Stimulated activated naive CD8-positive, alpha-beta T cell treated with anti-CD3 and anti-CD28 coated beads, Interleukin-15, Interleukin-2, amounts not matched to agents 100 U/mL and 50 U/mL, for 24 hours (primary cell): Measurements from ENCODE around the gene RSPRY1.
A peak's percentile ranks its signal among the peaks of the same experiment; 100 is the strongest.
"Not testable (repeated sequence)": the region's sequence is repeated elsewhere in the genome, so short reads cannot be mapped to it uniquely, and the experiment has no call there.

Experiments used
- ATAC-seq: fragments of 150-1000 bp; cut with Tn5 transposase; one replicate; pipeline ENCODE4 v1.10.0; 2021
- DNase-seq: peaks from one replicate; pipeline ENCODE4 v3.0.0; 2021

Gene RSPRY1

DNA sequence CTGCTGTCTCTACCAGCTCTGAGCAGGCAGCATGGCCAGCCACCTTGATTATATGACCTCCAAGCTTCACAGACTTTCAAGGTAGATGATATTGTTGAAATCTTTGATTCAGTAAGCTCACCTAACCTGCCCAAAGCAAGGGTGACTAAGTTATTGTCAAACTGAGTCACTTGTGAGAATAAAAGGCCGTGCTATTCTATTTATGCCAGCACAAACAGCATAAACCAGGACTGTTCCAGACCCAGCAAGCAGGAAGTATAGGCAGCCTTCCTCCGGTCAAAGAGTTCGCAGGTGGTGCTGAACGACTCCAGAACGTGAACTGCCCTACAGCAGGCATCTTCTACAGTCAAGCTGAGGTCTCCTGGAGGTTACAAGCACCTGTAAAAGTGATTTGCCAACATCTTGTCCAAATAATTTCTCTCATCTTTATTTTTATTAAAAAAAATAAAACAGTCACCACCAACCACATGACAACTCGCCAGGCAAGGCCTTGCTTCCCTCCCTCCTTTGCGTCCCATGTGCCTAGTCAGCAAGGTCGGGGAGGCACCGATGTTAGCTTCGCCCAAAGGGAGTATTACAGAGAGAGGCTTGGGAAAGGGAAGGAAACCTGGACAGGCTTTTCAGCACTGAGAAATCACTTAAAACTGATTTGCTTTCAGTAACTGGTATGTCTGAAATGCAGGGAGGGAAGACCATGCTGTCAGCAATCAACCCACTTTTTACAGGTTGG, 69.7 kb downstream of the RSPRY1 start:
- ATAC-seq (no peak), DNase-seq (no peak)

DNA sequence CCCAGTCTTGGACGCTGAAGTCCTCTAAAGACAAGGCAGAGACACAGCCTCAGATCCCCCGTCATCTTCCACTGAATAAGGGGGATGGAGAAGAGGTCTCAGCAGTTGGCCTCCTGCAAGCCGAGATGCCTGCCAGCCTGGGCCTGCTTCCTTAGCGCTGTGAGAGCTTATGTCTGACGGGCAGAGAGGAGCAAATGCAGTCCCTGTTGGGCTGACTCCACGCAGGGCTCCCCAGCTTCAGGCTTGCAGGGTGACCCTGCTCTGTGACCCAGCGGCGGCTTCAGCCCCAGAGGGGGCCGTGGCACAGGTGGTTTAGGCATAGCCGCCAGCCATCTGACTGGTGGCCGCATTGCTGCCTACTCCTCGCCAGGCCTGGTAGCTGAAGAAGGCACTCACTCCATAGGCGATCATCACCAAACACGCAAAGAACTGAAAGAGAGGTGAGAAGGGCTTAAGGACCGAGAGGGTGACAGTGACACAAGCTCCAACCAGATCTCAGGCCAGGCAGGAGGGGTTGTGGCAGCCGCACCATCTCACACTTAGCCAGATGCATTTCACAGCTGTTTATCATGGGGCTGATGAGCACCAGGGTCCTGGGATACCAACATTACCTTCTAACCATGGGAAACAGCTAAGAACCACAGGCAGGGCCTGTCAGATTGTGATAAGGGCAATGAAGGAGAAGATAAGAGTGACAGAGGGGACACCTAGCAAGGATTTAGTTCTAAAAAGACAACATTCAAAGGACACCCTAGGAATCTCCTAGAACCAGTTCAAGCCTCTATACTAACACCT, 70.7 kb downstream of the RSPRY1 start:
- no peak for ATAC-seq
- DNase-seq: no peak

DNA sequence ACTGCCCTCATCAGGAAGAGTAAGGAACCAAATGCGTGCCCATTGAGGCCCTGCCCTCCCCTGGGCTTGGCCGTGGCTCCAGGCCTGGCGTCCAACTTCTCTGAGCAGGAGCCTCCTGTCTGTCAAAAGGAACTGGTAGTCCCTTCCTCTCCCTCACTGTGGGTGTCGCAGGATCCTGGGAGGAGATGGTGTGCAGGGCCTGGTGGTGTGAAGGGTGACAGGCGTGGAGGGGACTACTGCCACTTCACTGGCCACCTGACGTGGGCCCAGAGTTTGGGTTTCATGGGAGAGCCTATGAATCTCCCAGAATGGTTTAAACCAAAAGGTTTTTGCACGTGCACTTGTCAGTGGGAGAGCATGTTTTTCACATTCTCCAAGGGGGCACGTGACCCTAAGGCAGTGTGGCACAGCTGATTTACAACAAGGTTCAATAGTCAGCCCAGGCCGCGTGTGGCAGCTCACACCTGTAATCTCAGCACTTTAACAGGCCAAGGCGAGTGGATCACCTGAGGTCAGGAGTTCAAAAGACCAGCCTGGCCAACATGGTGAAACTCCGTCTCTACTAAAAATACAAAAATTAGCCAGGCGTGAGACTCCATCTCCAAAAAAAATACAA, 71.4 kb downstream of the RSPRY1 start:
- DNase-seq (no peak), ATAC-seq (no peak)

DNA sequence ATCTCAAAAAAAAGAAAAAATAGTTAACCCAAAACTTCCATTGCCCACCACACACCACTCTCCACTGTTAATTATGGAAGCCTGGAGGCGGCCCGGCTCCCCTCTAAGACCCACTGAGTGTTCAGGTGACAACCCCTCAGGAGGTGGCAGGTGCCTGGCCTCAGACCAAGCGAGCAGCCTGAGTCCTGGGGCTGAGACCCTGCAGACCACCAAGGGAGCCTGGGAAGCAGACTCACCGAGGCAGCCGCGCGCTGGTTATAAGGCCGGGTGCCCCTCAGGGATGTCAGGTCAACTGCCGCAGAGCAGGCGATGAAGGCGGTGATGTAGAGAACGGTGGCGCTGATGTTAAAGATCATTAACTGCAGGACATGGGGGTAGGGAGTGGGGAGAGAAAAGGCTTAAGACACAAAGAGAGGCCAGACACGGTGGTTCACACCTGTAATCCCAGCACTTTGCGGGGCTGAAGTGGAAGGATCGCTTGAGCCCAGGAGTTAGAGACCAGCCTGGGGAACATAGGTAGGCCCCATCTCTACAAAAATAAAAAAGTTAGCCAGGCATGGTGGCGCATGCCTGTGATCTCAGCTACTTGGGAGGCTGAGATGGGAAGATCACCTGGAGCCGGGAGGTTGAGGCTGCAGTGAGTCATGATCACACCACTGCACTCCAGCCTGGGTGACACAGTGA, 72.2 kb downstream of the RSPRY1 start:
- DNase-seq (no peak), ATAC-seq (no peak)

DNA sequence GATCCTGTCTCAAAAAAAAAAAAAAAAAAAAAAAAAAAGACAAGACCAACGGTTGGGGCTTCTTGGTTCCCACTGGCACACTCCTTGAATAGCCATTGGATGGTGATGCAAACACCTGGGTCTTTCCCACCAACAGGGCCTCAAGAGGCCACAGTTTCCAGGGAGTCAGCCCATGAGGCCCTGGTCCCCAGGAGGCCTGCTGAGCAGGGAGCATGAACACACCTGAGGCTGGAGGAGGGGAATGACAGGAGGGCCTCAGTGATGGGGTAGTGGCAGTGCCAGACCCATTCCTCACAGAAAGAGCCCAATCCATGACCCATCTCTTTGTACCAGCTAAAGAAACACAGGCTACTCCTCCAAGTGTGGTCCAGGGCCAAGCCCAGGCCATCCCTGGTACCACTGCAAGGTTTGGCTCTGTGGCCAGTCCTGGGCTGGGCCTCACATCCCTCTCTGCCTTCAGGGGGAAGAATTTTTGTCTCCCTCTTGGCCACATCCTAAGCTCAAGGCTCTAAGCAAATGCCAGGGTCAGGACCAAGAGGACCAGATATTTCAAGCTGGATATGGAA, 72.9 kb downstream of the RSPRY1 start:
- DNase-seq (no peak), ATAC-seq (no peak)

DNA sequence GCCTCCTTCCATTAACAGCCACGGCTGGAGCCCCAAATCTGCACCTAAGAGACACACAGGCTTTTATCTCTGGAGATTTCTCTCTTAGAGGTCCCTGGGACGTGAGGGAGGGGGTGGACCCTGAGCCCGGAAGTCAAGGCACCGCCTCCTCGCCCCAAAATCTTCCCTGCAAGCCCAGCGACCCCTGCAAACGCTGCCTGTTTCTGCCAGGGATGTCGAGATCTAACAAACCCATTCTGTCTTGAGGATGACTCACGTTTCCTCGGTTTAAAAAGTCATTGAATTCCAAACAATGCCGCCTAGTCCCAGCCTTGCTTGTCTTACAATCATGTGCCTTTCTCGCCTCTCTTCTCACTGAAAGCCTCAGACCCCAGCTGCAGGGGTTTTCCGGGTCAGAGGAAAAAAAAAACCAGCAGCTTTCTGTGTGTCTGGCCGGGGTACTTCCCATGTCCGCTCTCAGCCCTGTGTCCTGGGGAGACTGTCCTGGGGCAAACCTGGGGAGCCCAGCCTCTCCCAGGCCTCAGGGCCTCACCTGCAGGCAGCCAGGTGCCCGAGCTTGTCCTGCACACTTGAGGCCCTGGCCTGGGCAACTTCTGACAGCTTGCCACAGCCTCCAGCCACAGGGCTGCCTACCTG, 74.3 kb downstream of the RSPRY1 start:
- peak; percentile 30 for DNase-seq
- ATAC-seq: peak; percentile 24

DNA sequence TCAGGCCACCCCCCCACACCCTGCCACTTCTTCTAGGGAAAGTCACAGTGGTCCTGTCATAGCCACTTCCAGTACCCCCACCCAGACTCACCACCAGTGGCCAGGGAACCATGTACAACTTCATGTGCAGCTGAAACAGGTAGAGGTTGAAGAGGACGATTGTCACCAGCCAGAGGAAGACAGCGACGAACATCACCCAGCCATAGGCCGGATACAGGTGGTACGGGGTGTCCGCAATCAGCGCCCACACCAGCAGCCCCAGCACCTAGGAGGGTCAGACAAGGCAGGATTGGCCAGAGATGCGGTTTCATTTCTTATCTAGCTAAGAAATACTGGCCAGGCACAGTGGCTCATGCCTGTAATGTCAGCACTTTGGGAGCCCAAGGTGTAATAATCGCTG, 75.7 kb downstream of the RSPRY1 start:
- ATAC-seq: no peak

DNA sequence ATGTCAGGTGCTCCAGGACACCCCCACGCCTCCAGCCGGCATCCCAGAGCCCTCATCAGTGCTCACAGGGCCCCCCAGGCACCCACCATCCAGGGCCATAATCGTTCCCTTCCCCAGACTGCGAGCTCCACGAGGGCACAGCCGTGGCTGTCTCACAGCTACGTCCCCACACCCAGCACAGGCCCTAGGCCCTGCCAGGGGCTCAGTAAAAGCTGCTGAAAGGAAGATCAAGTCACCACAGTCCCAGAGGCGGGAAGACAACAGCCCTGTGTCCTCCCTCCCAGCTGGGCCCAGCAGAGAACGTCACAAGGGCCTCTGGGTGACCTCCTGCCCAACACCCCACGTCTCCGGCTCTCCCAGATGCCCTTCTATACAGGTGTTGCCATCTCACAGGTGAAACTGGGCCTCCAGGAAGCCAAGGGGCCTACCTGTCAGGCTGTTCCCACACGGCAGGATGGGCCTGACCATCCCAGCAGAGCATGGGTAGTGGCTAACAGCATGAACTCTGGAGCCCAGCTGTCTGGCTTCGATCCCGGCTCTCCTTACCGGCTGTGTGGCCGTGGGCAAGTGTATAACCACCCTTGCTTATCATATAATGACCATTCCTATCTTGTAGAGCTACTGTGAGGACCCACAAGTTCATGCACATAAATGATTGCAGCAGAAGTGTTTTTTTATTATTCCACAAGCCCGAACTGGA, 76.9 kb downstream of the RSPRY1 start:
- DNase-seq (no peak), ATAC-seq (no peak)

More for the DNA sequence above, 75.7 kb downstream of the RSPRY1 start:
- DNase-seq: no peak

DNA sequence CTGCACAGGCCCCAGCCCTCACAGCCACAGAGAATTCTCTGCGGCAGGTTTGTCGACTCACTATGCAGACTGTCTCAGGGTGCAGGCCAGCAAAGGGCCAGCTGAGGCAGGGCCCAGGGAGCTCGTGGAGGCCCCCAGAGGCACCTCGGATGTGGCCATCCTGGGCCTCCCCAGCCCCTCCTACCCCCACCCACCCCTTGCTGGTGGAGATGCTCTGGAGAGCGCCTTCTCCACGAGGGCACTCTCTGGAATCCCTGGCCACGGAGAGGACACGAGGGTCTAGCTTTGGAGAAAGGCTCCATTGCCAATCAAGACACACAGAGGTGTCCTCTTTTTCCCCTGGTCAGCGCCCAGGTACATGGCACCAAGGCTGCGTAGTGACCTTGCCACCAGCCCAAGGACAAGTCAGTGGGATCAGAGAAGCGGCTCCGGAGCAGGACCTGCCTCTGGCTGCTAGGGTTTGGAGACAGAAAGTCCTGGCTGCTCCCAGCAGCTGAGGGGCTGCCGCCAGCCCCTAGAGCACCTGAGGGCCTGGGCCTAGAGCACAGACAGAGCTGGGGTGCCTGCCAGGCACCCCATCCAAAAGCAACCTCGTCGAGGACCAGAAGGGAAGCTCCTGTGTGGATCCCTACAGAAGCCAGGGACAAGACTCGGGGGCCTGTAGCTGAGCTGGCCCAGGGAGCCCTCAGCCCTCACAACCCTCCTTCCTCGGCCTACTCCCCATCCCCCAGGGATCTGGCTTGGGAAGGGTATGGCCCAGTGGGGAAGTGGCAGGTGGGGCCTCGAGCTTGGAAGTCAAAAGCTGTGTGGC, 77.6 kb downstream of the RSPRY1 start:
- DNase-seq: no peak

DNA sequence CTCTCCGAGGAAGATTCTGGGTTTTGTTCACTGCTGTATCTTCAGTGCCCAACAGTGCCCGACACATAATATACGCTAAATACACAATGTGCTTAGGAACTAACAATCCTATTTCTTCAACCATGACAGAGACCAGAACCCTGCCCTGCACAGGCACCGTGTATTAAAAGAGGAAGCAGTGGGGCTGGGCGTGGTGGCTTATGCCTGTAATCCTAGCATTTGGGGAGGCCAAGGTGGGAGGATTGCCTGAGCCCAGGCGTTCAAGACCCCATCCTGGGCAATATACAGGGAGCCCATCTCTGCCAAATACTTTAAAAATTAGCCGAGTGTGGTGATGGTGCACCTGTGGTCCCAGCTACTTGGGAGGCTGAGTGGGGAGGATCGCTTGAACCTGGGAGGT, 78.3 kb downstream of the RSPRY1 start:
- no peak for ATAC-seq
- no peak for DNase-seq

More for the DNA sequence above, 77.6 kb downstream of the RSPRY1 start:
- ATAC-seq: no peak

DNA sequence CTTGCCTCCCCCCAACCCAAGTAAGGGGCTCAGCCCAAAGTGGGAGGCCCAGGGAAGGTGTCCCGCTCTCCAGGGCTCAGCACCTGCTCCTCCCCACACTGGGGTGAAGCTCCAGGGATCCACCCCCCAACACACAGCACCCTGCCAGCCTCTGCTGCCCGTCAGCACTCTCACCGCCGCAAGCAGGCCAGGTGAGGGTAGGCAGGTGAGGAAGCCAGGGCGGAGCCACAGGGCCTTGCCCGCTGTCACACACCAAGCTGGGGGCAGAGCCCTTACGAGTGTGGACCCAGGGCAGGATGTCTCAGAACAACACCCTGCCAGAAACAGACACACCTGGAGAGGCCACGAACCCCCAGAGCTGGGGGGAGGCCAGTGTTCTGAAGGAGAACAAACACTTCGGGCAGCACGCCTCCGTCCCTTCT, 78.8 kb downstream of the RSPRY1 start:
- ATAC-seq: no peak
- DNase-seq: no peak

DNA sequence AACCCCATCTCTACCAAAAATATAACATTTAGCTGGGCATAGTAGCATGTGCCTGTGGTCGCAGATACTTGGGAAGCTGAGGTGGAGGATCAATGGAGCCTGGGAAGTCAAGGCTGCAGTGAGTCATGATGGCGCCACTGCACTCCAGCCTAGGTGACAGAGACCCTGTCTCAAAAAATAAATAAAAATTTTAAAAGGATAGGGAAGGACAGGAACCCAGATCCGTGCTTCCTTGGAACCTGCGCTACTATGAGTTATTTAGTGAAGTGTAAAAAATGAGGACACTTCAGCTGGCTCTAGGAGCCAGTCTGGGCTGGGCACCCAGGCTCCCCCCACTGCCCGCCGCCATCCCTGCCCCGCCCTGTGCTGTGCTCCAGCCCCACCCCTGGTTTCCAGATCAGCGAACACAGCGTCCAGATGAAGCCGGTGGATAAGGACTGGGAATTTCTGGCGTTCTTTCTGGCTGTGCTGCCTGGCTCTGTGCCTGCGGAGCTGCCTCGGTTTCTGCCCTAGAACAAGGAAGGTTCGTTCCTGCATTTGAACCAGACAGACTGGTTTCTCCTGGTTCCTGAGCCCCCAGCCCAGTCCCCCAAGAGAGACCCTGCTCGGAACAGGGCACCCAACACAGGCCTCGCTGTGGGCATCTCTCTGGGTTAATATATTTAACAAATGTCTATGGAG, 79.9 kb downstream of the RSPRY1 start:
- ATAC-seq: no peak
- DNase-seq: no peak

DNA sequence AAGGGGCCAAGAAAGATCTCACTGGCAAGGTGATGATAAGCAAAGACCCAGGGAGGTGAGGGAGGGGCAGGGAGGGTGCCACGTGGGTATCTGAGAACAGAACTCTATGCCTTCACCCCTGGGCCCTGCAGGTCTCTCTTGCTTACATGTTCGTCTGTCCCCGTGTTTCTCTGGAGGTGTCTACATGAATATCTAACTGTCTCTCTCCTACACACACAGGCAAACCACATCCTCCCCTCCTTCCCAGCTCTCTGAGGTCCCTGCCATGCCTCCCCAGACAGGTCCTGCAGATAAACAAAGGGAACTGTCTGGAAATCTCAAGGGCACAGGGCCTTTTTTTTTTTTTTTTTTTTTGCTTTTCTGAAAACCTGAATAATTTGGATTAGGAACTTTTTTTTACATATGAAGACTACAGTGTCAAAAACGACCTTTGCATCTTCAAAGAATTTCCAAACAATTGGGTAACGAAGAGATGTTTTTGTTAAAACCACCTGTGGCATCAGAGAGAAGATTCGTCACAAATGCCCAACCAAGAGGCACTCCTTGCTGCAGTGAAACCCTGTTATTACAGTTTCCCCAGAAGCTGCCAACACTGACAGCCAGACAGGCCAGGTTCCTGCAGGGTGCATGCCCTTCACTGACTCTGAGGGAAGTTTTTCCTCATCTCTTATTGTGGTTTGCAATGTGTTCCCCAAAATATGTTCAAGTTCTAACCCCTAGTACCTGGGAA, 80.6 kb downstream of the RSPRY1 start:
- DNase-seq: peak; percentile 27
- peak; percentile 55 for ATAC-seq

DNA sequence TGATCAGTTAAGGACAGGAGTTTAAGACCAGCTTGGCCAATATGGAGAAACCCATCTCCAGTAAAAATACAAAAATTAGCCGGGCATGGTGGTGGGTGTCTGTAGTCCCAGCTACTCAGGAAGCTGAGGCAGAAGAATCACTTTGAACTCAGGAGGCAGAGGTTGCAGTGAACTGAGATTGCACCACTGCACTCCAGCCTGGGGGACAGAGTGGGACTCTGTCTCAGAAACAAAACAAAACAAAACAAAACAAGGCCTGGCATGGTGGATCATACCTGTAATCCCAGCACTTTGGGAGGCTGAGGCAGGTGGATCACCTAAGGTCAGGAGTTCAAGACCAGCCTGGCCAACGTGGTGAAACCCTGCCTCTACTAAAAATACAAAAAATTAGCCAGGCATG, 81.2 kb downstream of the RSPRY1 start:
- ATAC-seq, DNase-seq: not testable (repeated sequence)

DNA sequence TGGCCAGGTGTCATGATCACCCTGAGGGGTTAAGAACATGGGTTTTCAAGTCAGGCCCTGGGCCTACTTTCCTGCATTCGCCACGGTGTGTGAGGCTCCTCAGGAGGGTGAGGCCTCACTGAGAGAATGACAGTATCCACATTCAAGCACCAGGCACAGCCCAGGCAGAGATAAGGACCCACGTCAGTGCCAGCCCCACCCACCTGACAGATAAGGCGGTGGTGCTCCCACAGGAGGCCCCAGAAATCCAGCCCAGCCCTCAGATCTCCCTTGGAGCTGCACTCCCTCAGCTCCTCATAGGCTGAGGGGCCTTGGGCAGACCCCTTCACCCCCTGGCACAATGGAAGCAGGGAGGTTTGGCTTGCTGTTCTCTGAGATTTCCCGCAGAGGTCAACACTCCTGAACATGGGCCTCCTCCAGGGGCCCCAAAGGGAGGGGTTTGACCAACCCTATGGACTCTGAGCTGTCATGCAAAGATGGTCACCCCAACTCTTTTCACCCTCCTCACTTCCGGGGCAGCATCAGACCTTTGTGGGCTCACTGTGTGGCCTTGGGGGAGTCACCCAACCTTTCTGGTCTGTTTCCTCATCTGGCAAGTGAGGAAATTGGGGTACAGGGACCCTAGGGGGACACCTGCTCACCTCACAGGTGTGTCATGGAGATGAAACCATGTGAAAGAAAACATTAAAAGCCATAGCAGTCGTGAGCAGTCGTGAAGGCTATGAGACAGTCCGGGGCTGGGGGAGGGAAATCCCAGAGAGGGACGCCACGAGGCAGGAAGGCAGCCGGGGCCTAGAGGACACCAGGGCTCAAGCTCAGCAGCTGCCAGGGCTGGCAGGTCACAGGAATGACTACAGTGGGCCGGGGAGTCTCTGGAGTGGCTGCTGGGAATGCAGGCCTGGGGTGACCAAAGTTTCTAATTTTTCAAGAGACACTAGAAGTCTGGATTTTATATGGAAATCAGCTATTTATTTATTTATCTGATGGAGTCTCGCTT, 83.0 kb downstream of the RSPRY1 start:
- DNase-seq: no peak
- ATAC-seq: no peak

DNA sequence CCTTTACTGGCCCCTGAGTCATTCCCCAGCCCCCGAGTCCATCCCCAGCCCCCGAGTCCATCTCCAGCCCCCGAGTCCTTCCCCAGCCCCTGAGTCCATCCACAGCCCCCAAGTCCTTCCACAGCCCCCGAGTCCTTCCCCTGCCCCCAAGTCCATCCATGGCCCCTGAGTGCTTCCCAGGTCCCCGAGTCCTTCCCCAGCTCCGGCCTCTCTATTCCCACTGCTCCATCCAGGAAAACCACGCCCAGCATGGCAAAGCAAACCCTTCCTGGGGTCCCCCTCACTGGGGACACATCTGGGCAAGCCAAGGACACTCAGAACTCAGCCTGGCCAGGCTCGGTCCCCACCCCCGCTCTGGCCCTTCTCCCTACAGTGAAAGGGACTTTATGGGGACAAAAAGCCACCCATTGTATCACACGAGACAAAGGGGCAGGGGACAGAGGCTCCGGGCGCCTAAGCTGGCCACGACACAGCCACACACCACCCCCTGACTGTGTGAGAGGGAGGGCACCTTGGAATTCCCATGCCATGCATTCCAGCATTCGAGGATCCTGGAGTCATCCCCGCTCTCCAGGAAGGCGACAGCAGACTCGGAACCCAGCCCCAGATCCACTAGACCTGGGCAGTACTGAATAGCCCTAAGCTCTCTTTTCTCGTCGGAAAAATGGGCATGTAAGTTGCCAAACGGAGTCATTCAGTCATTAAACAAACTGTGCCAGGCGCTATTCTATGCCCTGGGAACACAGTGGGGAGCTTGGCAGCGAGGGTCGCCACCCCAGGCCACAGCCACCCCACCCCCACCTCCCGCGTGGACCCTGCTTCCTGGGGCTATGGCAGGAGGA, 84.3 kb downstream of the RSPRY1 start:
- DNase-seq: no peak
- ATAC-seq: no peak

DNA sequence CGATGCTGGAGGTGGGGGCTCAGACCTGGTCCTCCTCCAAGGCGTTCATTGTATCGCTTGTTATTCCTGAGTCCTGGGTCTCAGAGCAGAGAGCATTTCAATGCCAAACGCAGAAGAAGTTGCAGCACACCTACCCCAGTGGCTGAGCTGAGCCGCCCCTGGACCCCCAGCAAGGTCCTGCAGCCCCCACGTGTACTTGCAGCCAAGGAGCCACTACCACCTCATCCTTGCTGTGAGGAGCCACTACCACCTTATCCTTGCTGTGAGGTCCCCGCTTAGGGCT, 84.9 kb downstream of the RSPRY1 start:
- DNase-seq (no peak), ATAC-seq (no peak)
